Hepatocyte (in vitro differentiated cells): Measurements from ENCODE around the gene KCNN3. TPM values are rescaled to one million over a fixed set of nuclear protein-coding genes. Genes with fewer than 3 reads are reported as not detected.

Experiments used
- DNase-seq: peaks from one replicate; pipeline ENCODE4 v3.0.0-alpha.2; 2016; ENCODE audit warnings: low spot score
- H2AFZ ChIP-seq: fragments of 200-600 bp; sonication (generic); 2 replicates; pipeline ENCODE4 v1.6.0; 2016; ENCODE audit warnings: antibody characterized with exemption, mild to moderate bottlenecking
- H3K27ac ChIP-seq: fragments of 200-600 bp; sonication (generic); 2 replicates; pipeline ENCODE4 v1.5.1; 2016; ENCODE audit warnings: mild to moderate bottlenecking
- H3K27me3 ChIP-seq: fragments of 200-600 bp; sonication (generic); 2 replicates; pipeline ENCODE4 v1.6.1; 2016
- H3K36me3 ChIP-seq: fragments of 200-600 bp; sonication (generic); replicated peaks from 2 replicates; pipeline ENCODE4 v1.5.1; 2016; ENCODE audit warnings: low read depth; ENCODE audit not compliant: insufficient read depth
- H3K4me1 ChIP-seq: fragments of 200-600 bp; sonication (generic); 2 replicates; pipeline ENCODE4 v1.5.1; 2016; ENCODE audit warnings: mild to moderate bottlenecking, moderate library complexity; ENCODE audit not compliant: insufficient read depth
- H3K4me2 ChIP-seq: fragments of 200-600 bp; sonication (generic); 2 replicates; pipeline ENCODE4 v1.6.0; 2016
- H3K4me3 ChIP-seq: fragments of 200-600 bp; sonication (generic); 2 replicates; pipeline ENCODE4 v1.5.1; 2016; ENCODE audit warnings: mild to moderate bottlenecking
- H3K79me2 ChIP-seq: fragments of 200-600 bp; sonication (generic); 2 replicates; pipeline ENCODE4 v1.6.0; 2017; ENCODE audit warnings: mild to moderate bottlenecking
- H3K9me2 ChIP-seq: fragments of 200-600 bp; sonication (generic); replicated peaks from 2 replicates; pipeline ENCODE4 v1.6.0; 2017; ENCODE audit warnings: mild to moderate bottlenecking; ENCODE audit not compliant: insufficient read depth
- H3K9me3 ChIP-seq: fragments of 200-600 bp; sonication (generic); 2 replicates; pipeline ENCODE4 v1.5.1; 2016; ENCODE audit warnings: low read depth, mild to moderate bottlenecking
- H4K20me1 ChIP-seq: fragments of 200-600 bp; sonication (generic); 2 replicates; pipeline ENCODE4 v1.6.0; 2016; ENCODE audit warnings: mild to moderate bottlenecking; ENCODE audit not compliant: insufficient read depth, poor library complexity, severe bottlenecking
- CTCF ChIP-seq: fragments of 200-600 bp; sonication (generic); IDR thresholded peaks from 2 replicates; pipeline ENCODE4 v1.5.1; 2016; ENCODE audit warnings: antibody characterized with exemption, mild to moderate bottlenecking; ENCODE audit not compliant: poor library complexity
- EZH2 ChIP-seq: fragments of 200-600 bp; sonication (generic); IDR thresholded peaks from 2 replicates; pipeline ENCODE4 v1.6.1; 2016; ENCODE audit warnings: antibody characterized with exemption, mild to moderate bottlenecking, borderline replicate concordance
- EZH2phosphoT487 ChIP-seq: fragments of 200-600 bp; sonication (generic); IDR thresholded peaks from one replicate; pipeline ENCODE4 v1.6.1; 2018; ENCODE audit warnings: antibody characterized with exemption, mild to moderate bottlenecking, low read depth, moderate library complexity; ENCODE audit not compliant: unreplicated experiment, severe bottlenecking
- WGBS: methylation state at CpG from one replicate; pipeline ENCODE4 v1.1.6; 2016; ENCODE audit warnings: low lambda C conversion rate; ENCODE audit errors: missing lambda C conversion rate; 5-methylcytosine and 5-hydroxymethylcytosine counted together
- polyA plus RNA-seq: library from polyadenylated mRNA; unstranded; fragments of >200 nt; fragmentation: Nextera tagmentation; extraction: Ambion mirVana; gene quantifications from 2 replicates; pipeline ENCODE4 v1.2.1, GENCODE V29; 2016
- total RNA-seq: library from RNA; depleted of rRNA; stranded (reverse); fragments of >200 nt; gene quantifications from 2 replicates; pipeline ENCODE4 v1.2.3, GENCODE V29; 2014

KCNN3 gene
- total and polyA plus RNA-seq, 2 experiments from 2014 or later: 0.56 to 0.67 TPM

- no peaks in the 10 kb centered on the region for H3K9me2 ChIP-seq
- WGBS: 97% methylated on average over 5 of the region's 5 CpGs
- peaks cover 4% of the 10 kb centered on the region for H3K4me1 ChIP-seq
- TF ChIP-seq CTCF (no peak), EZH2phosphoT487 (no peak), EZH2 (no peak)
- H3K27me3 ChIP-seq: peaks cover 9% of the 10 kb centered on the region
- no peak overlapping the region for H2AFZ ChIP-seq
- H3K4me3 ChIP-seq: no peak overlapping the region
- H4K20me1 ChIP-seq: no peaks in the 10 kb centered on the region
- H3K4me2 ChIP-seq: no peak overlapping the region
- no peak for DNase-seq
- no peak overlapping the region for H3K27ac ChIP-seq
- no peaks in the 10 kb centered on the region for H3K9me3 ChIP-seq
- no peaks in the 10 kb centered on the region for H3K36me3 ChIP-seq
- H3K79me2 ChIP-seq: no peaks in the 10 kb centered on the region
Measured at GRCh38 chr1:154769193-154769895, 100.7 kb downstream of the KCNN3 start.

- Histone ChIP-seq H3K27ac (no peak overlapping the region), H3K27me3 (peaks cover 15% of the 10 kb centered on the region), H3K79me2 (no peaks in the 10 kb centered on the region), H2AFZ (no peak overlapping the region), H3K4me3 (no peak overlapping the region), H3K4me2 (no peak overlapping the region), H3K4me1 (peaks cover 4% of the 10 kb centered on the region), H3K36me3 (no peaks in the 10 kb centered on the region), H3K9me3 (no peaks in the 10 kb centered on the region), H4K20me1 (no peaks in the 10 kb centered on the region), H3K9me2 (no peaks in the 10 kb centered on the region)
- 76% methylated on average over 8 of the region's 8 CpGs for WGBS
- no peak for DNase-seq
- TF ChIP-seq EZH2: no peak
- no peak for TF ChIP-seq CTCF
- TF ChIP-seq EZH2phosphoT487: no peak
Measured at GRCh38 chr1:154768456-154769125, 101.5 kb downstream of the KCNN3 start.

GRCh38 chr1:154767315-154768240, 102.5 kb downstream of the KCNN3 start:
- peak; percentile 58 for DNase-seq

More at GRCh38 chr1:154767315-154768240, 102.5 kb downstream of the KCNN3 start:
- H3K27me3 ChIP-seq: peaks cover 24% of the 10 kb centered on the region
- no peak overlapping the region for H2AFZ ChIP-seq
- no peaks in the 10 kb centered on the region for H3K79me2 ChIP-seq
- H3K4me1 ChIP-seq: peaks cover 4% of the 10 kb centered on the region
- H3K27ac ChIP-seq: peak overlapping the region; percentile 16
- TF ChIP-seq CTCF (no peak), EZH2 (no peak), EZH2phosphoT487 (no peak)
- H3K36me3 ChIP-seq: no peaks in the 10 kb centered on the region
- no peaks in the 10 kb centered on the region for H4K20me1 ChIP-seq
- no peak overlapping the region for H3K4me2 ChIP-seq
- no peaks in the 10 kb centered on the region for H3K9me3 ChIP-seq
- no peak overlapping the region for H3K4me3 ChIP-seq
- WGBS: 72% methylated on average over 9 of the region's 9 CpGs
- no peaks in the 10 kb centered on the region for H3K9me2 ChIP-seq
